GM18517 (cell line): Measurements from ENCODE around the gene LIN28A.

ENCODE experiments used
- ATAC-seq: cut with Tn5 transposase; IDR thresholded peaks from one replicate; pipeline ENCODE4 v1.9.1; 2021; ENCODE audit warnings: mild to moderate bottlenecking, moderate library complexity; ENCODE audit not compliant: unreplicated experiment

The LIN28A gene

GRCh38 chr1:26477446-26478152, 67.0 kb downstream of the LIN28A start:
- no peak for ATAC-seq

GRCh38 chr1:26478159-26478558, 67.5 kb downstream of the LIN28A start:
- ATAC-seq: no peak

GRCh38 chr1:26478988-26479387, 68.4 kb downstream of the LIN28A start:
- no peak for ATAC-seq
